Panc1 (cell line): ENCODE data around the gene ZBTB40. TPM values are rescaled to one million over a fixed set of nuclear protein-coding genes. Genes with fewer than 3 reads are reported as not detected.

Experiments used
- ATAC-seq: fragments of 200-7000 bp; cut with Tn5 transposase; 2 replicates; pipeline ENCODE4 v1.9.1; 2020; ENCODE audit warnings: mild to moderate bottlenecking, moderate library complexity
- BruUV-seq: library from RNA; stranded (reverse); fragments of 400-500 nt; replicated peaks from 2 replicates; lab custom pipeline; 2021; lab: Mats Ljungman, UMichigan
- CTCF ChIA-PET: fragments of 300-600 bp; sonication (Branson Sonifier 250); formaldehyde crosslinking; loops from one replicate; lab custom pipeline; 2022; ENCODE audit warnings: antibody characterized with exemption; lab: Charles Lee
- POLR2A ChIA-PET: fragments of 300-600 bp; sonication (Branson Sonifier 250); formaldehyde crosslinking; loops from one replicate; lab custom pipeline; 2022; ENCODE audit warnings: antibody characterized with exemption; lab: Charles Lee
- DNase-seq: peaks from one replicate; pipeline ENCODE4 v3.0.0-alpha.2; 2010; ENCODE audit warnings: low read depth, low spot score
- H3K27ac ChIP-seq: 2 replicates; pipeline ENCODE4 v1.5.1; 2011; ENCODE audit warnings: mild to moderate bottlenecking, low read length, inconsistent platforms
- H3K27me3 ChIP-seq: fragments of 200-500 bp; sonication (Bioruptor generic); 2 replicates; pipeline ENCODE4 v1.6.0; 2014; ENCODE audit warnings: low read length, inconsistent platforms; ENCODE audit not compliant: control insufficient read depth, insufficient read depth
- H3K36me3 ChIP-seq: fragments of 200-500 bp; sonication (Bioruptor generic); 2 replicates; pipeline ENCODE4 v1.5.1; 2014; ENCODE audit warnings: inconsistent platforms, mild to moderate bottlenecking, low read length, moderate library complexity; ENCODE audit not compliant: control insufficient read depth, insufficient read depth
- H3K4me1 ChIP-seq: 2 replicates; pipeline ENCODE4 v1.5.1; 2011; ENCODE audit warnings: inconsistent platforms, mild to moderate bottlenecking, low read length, moderate library complexity; ENCODE audit not compliant: control insufficient read depth, insufficient read depth
- H3K4me3 ChIP-seq, 2 experiments: 2 replicates each; pipeline ENCODE4 v1.5.1; 2011 to 2012; ENCODE audit warnings: low read depth in 2 of 2, low read length in 2 of 2, mild to moderate bottlenecking in 2 of 2, inconsistent platforms in 1 of 2, moderate library complexity in 1 of 2
- H3K9me3 ChIP-seq: fragments of 200-500 bp; sonication (Bioruptor generic); 2 replicates; pipeline ENCODE4 v1.5.1; 2014; ENCODE audit warnings: low read depth, mild to moderate bottlenecking, inconsistent platforms, low read length, moderate library complexity; ENCODE audit not compliant: control insufficient read depth, insufficient read depth
- POLR2AphosphoS5 ChIP-seq: IDR thresholded peaks from 2 replicates; pipeline ENCODE4 v1.6.1; 2012; ENCODE audit warnings: mild to moderate bottlenecking, low read depth, low read length, moderate library complexity
- SIN3A ChIP-seq: IDR thresholded peaks from 2 replicates; pipeline ENCODE4 v1.6.1; 2012; ENCODE audit warnings: low read depth, mild to moderate bottlenecking, low read length, moderate library complexity, borderline replicate concordance; ENCODE audit not compliant: insufficient read depth
- TCF7L2 ChIP-seq: IDR thresholded peaks from 2 replicates; pipeline ENCODE4 v1.6.1; 2011; ENCODE audit warnings: mild to moderate bottlenecking, low read depth, low read length, inconsistent platforms
- in situ Hi-C: cut with HindIII; loops from 2 replicates; pipeline ENCODE4 v1.10.0; 2016; ENCODE audit warnings: low sequenced_read_pairs, low pct_unique_long_range_greater_than_20kb
- intact Hi-C: fragments of 100-400 bp; cut with micrococcal nuclease; formaldehyde crosslinking; loops from one replicate; pipeline ENCODE4 v1.10.0; 2022; ENCODE audit not compliant: unreplicated experiment
- total RNA-seq: library from RNA; stranded (reverse); gene quantifications from one replicate; pipeline ENCODE4 v1.2.1, GENCODE V29; 2021; ENCODE audit not compliant: unreplicated experiment
- TF ChIP-seq, protein P1 (sequence below), 2 experiments: IDR thresholded peaks; 2 replicates each; pipeline ENCODE4 v1.6.1; 2011 to 2012; ENCODE audit warnings: low read depth in 2 of 2, control low read depth in 1 of 2, low read length in 1 of 2, mild to moderate bottlenecking in 1 of 2, moderate library complexity in 1 of 2; ENCODE audit not compliant: insufficient read depth in 1 of 2
- TF ChIP-seq, protein P2 (sequence below): fragments of 450-650 bp; IDR thresholded peaks from 2 replicates; pipeline ENCODE4 v1.5.1; 2017; ENCODE audit warnings: mild to moderate bottlenecking

ZBTB40 gene
- total RNA-seq, 1 experiment from 2014 or later: 24.3 TPM

DNA sequence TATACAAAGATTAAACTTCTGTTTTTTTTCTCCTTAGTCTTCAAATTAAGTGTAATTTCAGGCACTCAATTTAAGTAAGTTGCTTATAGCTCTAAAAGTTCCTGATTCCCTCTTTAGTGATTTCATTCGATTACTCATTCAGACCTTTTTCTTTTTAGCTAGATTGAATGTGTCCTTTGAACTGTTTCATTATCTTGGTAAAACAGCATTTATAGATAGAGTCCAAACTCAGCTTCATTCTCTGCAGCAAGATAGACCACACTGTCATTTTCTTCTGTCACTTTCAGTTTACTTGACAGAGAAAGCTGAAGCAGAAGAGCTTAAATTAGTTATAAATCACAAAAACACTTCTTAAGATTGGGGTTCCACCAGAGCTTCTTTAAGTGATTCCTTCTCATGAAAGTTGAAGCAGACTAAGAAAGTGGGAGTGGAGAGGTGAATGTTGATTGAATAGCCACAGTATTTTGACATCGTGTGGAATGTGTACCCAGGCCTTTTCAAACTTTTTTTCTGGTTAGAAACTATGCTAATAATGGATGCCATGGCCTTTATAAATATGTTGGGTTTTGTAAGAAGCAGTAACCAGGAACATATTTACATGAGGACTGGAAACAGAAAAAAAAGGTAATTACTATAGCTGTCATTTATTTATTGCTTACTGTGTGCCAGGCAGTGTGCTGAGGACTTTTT is 52.2 kb downstream of the ZBTB40 start:
- no TSS peak for BruUV-seq
- Histone ChIP-seq H3K4me3 (no peak overlapping the region), H3K27ac (no peak overlapping the region), H3K4me1 (no peaks in the 10 kb centered on the region), H3K27me3 (no peaks in the 10 kb centered on the region), H3K9me3 (no peaks in the 10 kb centered on the region), H3K36me3 (peaks cover 18% of the 10 kb centered on the region)
- CTCF ChIA-PET: interaction anchor here (0.6 kb wide), 1 partner anchor 437 kb away, joined by 3 read pairs; no protein-coding TSS in a partner anchor
- intact Hi-C loops: no loop called here
- POLR2A ChIA-PET: no interaction called here
- TF ChIP-seq TCF7L2: no peak
- no peak for TF ChIP-seq POLR2AphosphoS5
- TF ChIP-seq, protein P1, sequence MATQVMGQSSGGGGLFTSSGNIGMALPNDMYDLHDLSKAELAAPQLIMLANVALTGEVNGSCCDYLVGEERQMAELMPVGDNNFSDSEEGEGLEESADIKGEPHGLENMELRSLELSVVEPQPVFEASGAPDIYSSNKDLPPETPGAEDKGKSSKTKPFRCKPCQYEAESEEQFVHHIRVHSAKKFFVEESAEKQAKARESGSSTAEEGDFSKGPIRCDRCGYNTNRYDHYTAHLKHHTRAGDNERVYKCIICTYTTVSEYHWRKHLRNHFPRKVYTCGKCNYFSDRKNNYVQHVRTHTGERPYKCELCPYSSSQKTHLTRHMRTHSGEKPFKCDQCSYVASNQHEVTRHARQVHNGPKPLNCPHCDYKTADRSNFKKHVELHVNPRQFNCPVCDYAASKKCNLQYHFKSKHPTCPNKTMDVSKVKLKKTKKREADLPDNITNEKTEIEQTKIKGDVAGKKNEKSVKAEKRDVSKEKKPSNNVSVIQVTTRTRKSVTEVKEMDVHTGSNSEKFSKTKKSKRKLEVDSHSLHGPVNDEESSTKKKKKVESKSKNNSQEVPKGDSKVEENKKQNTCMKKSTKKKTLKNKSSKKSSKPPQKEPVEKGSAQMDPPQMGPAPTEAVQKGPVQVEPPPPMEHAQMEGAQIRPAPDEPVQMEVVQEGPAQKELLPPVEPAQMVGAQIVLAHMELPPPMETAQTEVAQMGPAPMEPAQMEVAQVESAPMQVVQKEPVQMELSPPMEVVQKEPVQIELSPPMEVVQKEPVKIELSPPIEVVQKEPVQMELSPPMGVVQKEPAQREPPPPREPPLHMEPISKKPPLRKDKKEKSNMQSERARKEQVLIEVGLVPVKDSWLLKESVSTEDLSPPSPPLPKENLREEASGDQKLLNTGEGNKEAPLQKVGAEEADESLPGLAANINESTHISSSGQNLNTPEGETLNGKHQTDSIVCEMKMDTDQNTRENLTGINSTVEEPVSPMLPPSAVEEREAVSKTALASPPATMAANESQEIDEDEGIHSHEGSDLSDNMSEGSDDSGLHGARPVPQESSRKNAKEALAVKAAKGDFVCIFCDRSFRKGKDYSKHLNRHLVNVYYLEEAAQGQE (IDR thresholded peaks at IDR 0.05; ENCODE audit: insufficient read depth in 1 of 2, low read depth in 2 of 2, low read length in 1 of 2): no peak
- TF ChIP-seq, protein P2, sequence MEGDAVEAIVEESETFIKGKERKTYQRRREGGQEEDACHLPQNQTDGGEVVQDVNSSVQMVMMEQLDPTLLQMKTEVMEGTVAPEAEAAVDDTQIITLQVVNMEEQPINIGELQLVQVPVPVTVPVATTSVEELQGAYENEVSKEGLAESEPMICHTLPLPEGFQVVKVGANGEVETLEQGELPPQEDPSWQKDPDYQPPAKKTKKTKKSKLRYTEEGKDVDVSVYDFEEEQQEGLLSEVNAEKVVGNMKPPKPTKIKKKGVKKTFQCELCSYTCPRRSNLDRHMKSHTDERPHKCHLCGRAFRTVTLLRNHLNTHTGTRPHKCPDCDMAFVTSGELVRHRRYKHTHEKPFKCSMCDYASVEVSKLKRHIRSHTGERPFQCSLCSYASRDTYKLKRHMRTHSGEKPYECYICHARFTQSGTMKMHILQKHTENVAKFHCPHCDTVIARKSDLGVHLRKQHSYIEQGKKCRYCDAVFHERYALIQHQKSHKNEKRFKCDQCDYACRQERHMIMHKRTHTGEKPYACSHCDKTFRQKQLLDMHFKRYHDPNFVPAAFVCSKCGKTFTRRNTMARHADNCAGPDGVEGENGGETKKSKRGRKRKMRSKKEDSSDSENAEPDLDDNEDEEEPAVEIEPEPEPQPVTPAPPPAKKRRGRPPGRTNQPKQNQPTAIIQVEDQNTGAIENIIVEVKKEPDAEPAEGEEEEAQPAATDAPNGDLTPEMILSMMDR: no peak
- no peak for TF ChIP-seq SIN3A
- no peak for ATAC-seq
- DNase-seq: no peak
- in situ Hi-C loops: no loop called here

DNA sequence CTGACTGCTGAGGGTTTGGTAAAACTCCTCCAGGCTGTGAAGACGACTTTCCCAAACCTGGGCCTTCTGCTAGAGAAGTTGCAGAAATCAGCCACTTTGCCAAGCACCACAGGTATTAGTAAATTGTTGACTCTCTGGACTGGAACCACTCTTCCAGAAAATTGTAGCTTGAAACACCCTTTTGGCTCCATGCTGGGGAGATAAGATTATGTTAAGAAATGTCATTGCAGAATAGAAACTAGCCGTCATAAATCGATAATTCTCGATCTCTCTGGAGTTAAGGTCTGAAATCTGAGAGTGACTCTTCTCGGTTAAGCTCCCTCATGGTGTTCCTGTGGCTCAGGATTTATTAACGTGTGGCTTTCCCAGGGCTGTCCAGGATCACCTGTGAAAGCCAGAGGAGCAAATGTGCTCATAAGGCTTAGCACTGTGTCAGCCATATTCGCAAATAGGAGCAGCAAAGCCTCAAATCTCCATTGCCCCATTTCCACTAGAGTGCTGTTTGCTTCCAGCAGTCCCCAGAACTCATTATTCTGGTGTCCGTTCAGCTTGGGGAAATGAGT is 54.6 kb downstream of the ZBTB40 start:
- ChIA-PET POLR2A (no interaction called here), CTCF (no interaction called here)
- DNase-seq (no peak), ATAC-seq (no peak)
- Histone ChIP-seq H3K4me3 (no peak overlapping the region), H3K9me3 (no peaks in the 10 kb centered on the region), H3K36me3 (peaks cover 25% of the 10 kb centered on the region), H3K27ac (no peak overlapping the region), H3K4me1 (no peaks in the 10 kb centered on the region), H3K27me3 (no peaks in the 10 kb centered on the region)
- in situ Hi-C loops: no loop called here
- TF ChIP-seq TCF7L2 (no peak), POLR2AphosphoS5 (no peak), SIN3A (no peak)
- TF ChIP-seq, protein P1 (IDR thresholded peaks at IDR 0.05; ENCODE audit: insufficient read depth in 1 of 2, low read depth in 2 of 2, low read length in 1 of 2): no peak
- TF ChIP-seq, protein P2: no peak
- intact Hi-C loops: no loop called here
- BruUV-seq: no TSS peak
